H9 (cell line): Measurements from ENCODE around the gene ATP2B2. TPM values are rescaled to one million over a fixed set of nuclear protein-coding genes. Genes with fewer than 3 reads are reported as not detected.

ENCODE experiments used
- DNase-seq: peaks from one replicate; pipeline ENCODE4 v3.0.0-alpha.2; 2017
- H2AFZ ChIP-seq: one replicate; pipeline ENCODE4 v1.6.1; 2013; ENCODE audit warnings: mild to moderate bottlenecking, low read length, control low read depth, moderate library complexity
- H2AK5ac ChIP-seq: 2 replicates; pipeline ENCODE4 v1.6.1; 2013; ENCODE audit warnings: low read length, control low read depth, mixed read lengths; ENCODE audit not compliant: insufficient read length
- H2BK120ac ChIP-seq: one replicate; pipeline ENCODE4 v1.6.1; 2013; ENCODE audit warnings: low read depth, mild to moderate bottlenecking, low read length, control low read depth, inconsistent platforms; ENCODE audit not compliant: poor library complexity, severe bottlenecking
- H2BK12ac ChIP-seq: 2 replicates; pipeline ENCODE4 v1.6.1; 2013; ENCODE audit warnings: low read length, control low read depth, mixed read lengths, low read depth; ENCODE audit not compliant: insufficient read length
- H2BK15ac ChIP-seq: 2 replicates; pipeline ENCODE4 v1.6.1; 2013; ENCODE audit warnings: low read depth, low read length, control low read depth
- H2BK20ac ChIP-seq: one replicate; pipeline ENCODE4 v1.6.1; 2013; ENCODE audit warnings: low read depth, mild to moderate bottlenecking, low read length, control low read depth, inconsistent platforms; ENCODE audit not compliant: poor library complexity, severe bottlenecking
- H2BK5ac ChIP-seq: 2 replicates; pipeline ENCODE4 v1.6.1; 2013; ENCODE audit warnings: low read length, control low read depth, mixed read lengths; ENCODE audit not compliant: insufficient read length
- H3K14ac ChIP-seq: 2 replicates; pipeline ENCODE4 v1.6.1; 2013; ENCODE audit warnings: low read length, control low read depth; ENCODE audit not compliant: insufficient read depth
- H3K18ac ChIP-seq: 2 replicates; pipeline ENCODE4 v1.6.1; 2013; ENCODE audit warnings: low read depth, mild to moderate bottlenecking, mixed read lengths, low read length, control low read depth; ENCODE audit not compliant: insufficient read length
- H3K23ac ChIP-seq: 2 replicates; pipeline ENCODE4 v1.6.1; 2013; ENCODE audit warnings: low read length, control low read depth, mixed read lengths, low read depth; ENCODE audit not compliant: insufficient read length
- H3K23me2 ChIP-seq: 2 replicates; pipeline ENCODE4 v1.6.1; 2013; ENCODE audit warnings: low read depth, mild to moderate bottlenecking, mixed read lengths, low read length, control low read depth; ENCODE audit not compliant: insufficient read length, poor library complexity, severe bottlenecking
- H3K27ac ChIP-seq: 2 replicates; pipeline ENCODE4 v1.5.1; 2013; ENCODE audit warnings: low read length, control low read depth, mixed read lengths, low read depth; ENCODE audit not compliant: insufficient read length
- H3K27me3 ChIP-seq: 2 replicates; pipeline ENCODE4 v1.6.1; 2013; ENCODE audit warnings: low read length, control low read depth, inconsistent platforms; ENCODE audit not compliant: insufficient read depth
- H3K4ac ChIP-seq: 2 replicates; pipeline ENCODE4 v1.6.1; 2013; ENCODE audit warnings: low read depth, mild to moderate bottlenecking, control low read depth, inconsistent platforms, low read length, moderate library complexity
- H3K4me1 ChIP-seq: 2 replicates; pipeline ENCODE4 v1.6.1; 2013; ENCODE audit warnings: low read length, control low read depth, inconsistent platforms; ENCODE audit not compliant: insufficient read depth
- H3K4me2 ChIP-seq: 2 replicates; pipeline ENCODE4 v1.6.1; 2013; ENCODE audit warnings: low read length, control low read depth, mixed read lengths; ENCODE audit not compliant: insufficient read length, insufficient read depth
- H3K56ac ChIP-seq: 2 replicates; pipeline ENCODE4 v1.6.1; 2013; ENCODE audit warnings: low read depth, mild to moderate bottlenecking, mixed read lengths, low read length, control low read depth; ENCODE audit not compliant: insufficient read length
- H3K79me1 ChIP-seq: 2 replicates; pipeline ENCODE4 v1.6.1; 2013; ENCODE audit warnings: low read depth, mild to moderate bottlenecking, moderate library complexity, low read length, control low read depth, inconsistent platforms; ENCODE audit not compliant: insufficient read depth, poor library complexity, severe bottlenecking
- H3K79me2 ChIP-seq: 2 replicates; pipeline ENCODE4 v1.6.1; 2013; ENCODE audit warnings: low read length, control low read depth, inconsistent platforms; ENCODE audit not compliant: insufficient read depth
- H3K9ac ChIP-seq: 2 replicates; pipeline ENCODE4 v1.6.1; 2013; ENCODE audit warnings: low read length, control low read depth, mixed read lengths; ENCODE audit not compliant: insufficient read length; ENCODE audit errors: extremely low read depth
- H3K9me3 ChIP-seq: one replicate; pipeline ENCODE4 v1.6.1; 2013; ENCODE audit warnings: low read depth, low read length, inconsistent platforms; ENCODE audit not compliant: control insufficient read depth
- H3T11ph ChIP-seq: one replicate; pipeline ENCODE4 v1.6.1; 2013; ENCODE audit warnings: mild to moderate bottlenecking, low read length, control low read depth, inconsistent platforms
- H4K20me1 ChIP-seq: one replicate; pipeline ENCODE4 v1.6.1; 2013; ENCODE audit not compliant: control insufficient read depth, insufficient read length, insufficient read depth
- H4K5ac ChIP-seq: 2 replicates; pipeline ENCODE4 v1.6.1; 2013; ENCODE audit warnings: low read depth, mild to moderate bottlenecking, mixed read lengths, low read length, control low read depth; ENCODE audit not compliant: insufficient read length
- H4K8ac ChIP-seq: replicated peaks from 2 replicates; pipeline ENCODE4 v1.6.1; 2013; ENCODE audit warnings: low read length, control low read depth, mixed read lengths, low read depth; ENCODE audit not compliant: insufficient read length
- H4K91ac ChIP-seq: 2 replicates; pipeline ENCODE4 v1.6.1; 2013; ENCODE audit warnings: low read depth, mild to moderate bottlenecking, moderate library complexity, mixed read lengths, low read length, control low read depth; ENCODE audit not compliant: insufficient read length
- H3K27ac Mint-ChIP-seq, 3 experiments: 2 replicates in 2 of 3; 3 replicates in 1 of 3; pipeline ENCODE4 v1.8.0; 2020 to 2021; ENCODE audit warnings: mixed read lengths in 3 of 3, mild to moderate bottlenecking in 1 of 3, moderate library complexity in 1 of 3
- H3K27me3 Mint-ChIP-seq: 2 replicates; pipeline ENCODE4 v1.8.0; 2021; ENCODE audit warnings: low read depth, mild to moderate bottlenecking, moderate library complexity, mixed read lengths
- H3K36me3 Mint-ChIP-seq, 3 experiments: 2 replicates in 2 of 3; 3 replicates in 1 of 3; pipeline ENCODE4 v1.8.0; 2020 to 2021; ENCODE audit warnings: low read depth in 3 of 3, mixed read lengths in 3 of 3; ENCODE audit not compliant: insufficient read depth in 1 of 3
- H3K4me1 Mint-ChIP-seq, 2 experiments: 2 replicates each; pipeline ENCODE4 v1.8.0; 2020; ENCODE audit warnings: mixed read lengths in 2 of 2
- H3K4me3 Mint-ChIP-seq, 2 experiments: 2 replicates in 1 of 2; 3 replicates in 1 of 2; pipeline ENCODE4 v1.8.0; 2020 to 2021; ENCODE audit warnings: mild to moderate bottlenecking in 2 of 2, mixed read lengths in 2 of 2, moderate library complexity in 1 of 2
- H3K9me3 Mint-ChIP-seq, 2 experiments: 2 replicates in 1 of 2; 3 replicates in 1 of 2; pipeline ENCODE4 v1.8.0; 2020; ENCODE audit warnings: mild to moderate bottlenecking in 2 of 2, mixed read lengths in 2 of 2, moderate library complexity in 1 of 2
- CTCF ChIP-seq: fragments of 200-600 bp; sonication (generic); conservative IDR thresholded peaks from 3 replicates; pipeline ENCODE4 v1.8.0; 2021; ENCODE audit warnings: antibody characterized with exemption, mild to moderate bottlenecking
- WGBS: extraction: QIAGEN DNeasy Blood & Tissue Kit; methylation state at CpG from one replicate; pipeline ENCODE4 v1.1.7; 2013; ENCODE audit warnings: missing lambda C conversion rate, low lambda C conversion rate, mixed read lengths; ENCODE audit not compliant: insufficient read length; ENCODE audit errors: extremely low coverage; 5-methylcytosine and 5-hydroxymethylcytosine counted together
- total RNA-seq: library from RNA; stranded (reverse); gene quantifications from 2 replicates; pipeline ENCODE4 v1.2.1, GENCODE V29; 2021

The ATP2B2 gene
- total RNA-seq, 1 experiment from 2014 or later: 0.33 TPM

DNA sequence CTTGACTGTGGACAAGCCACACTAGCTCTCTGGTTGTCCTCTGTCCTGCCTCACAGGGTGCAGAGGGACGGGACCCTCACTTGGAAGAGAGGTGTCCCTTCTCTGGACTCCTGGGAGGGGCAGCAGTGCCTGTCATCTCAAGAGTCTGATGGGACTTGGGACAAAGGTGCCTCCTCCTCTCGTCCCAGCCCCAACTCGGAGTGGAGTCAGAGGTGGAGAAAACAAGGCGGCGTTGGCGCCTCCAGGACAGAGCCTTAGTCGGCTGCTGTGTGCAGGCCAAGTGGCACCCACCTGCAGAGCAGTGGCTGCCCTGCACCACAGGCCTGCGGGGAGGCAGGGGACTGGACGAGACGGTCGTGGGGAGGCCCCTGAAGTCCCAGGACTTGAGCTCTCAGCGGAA lies 175.1 kb downstream of the ATP2B2 start:
- Histone ChIP-seq H3K18ac (no peak overlapping the region), H3K14ac (no peak overlapping the region), H2AFZ (no peak overlapping the region), H3K4ac (no peak overlapping the region), H3K9ac (no peak overlapping the region), H2BK15ac (no peak overlapping the region), H3K23me2 (no peaks in the 10 kb centered on the region), H4K91ac (no peak overlapping the region), H3K4me1 (no peaks in the 10 kb centered on the region; the same call in 1 of the 2 replicates), H2AK5ac (no peak overlapping the region), H3K27ac (no peak overlapping the region), H4K8ac (no peak overlapping the region), H2BK5ac (no peak overlapping the region), H2BK12ac (no peak overlapping the region), H4K5ac (no peak overlapping the region), H3T11ph (no peak overlapping the region), H3K56ac (no peak overlapping the region), H4K20me1 (no peaks in the 10 kb centered on the region), H3K79me2 (no peaks in the 10 kb centered on the region), H2BK20ac (no peak overlapping the region), H3K9me3 (no peaks in the 10 kb centered on the region), H3K79me1 (no peaks in the 10 kb centered on the region), H3K4me2 (no peak overlapping the region), H2BK120ac (no peak overlapping the region), H3K23ac (no peak overlapping the region), H3K27me3 (no peaks in the 10 kb centered on the region)
- H3K36me3 Mint-ChIP-seq: no peaks in the 10 kb centered on the region
- H3K9me3 Mint-ChIP-seq: no peaks in the 10 kb centered on the region
- H3K27ac Mint-ChIP-seq: no peak overlapping the region; a peak in 1 of 7 replicates
- peak; percentile 25 for DNase-seq
- no CpG with 5 or more reads among the region's 12 CpGs for WGBS
- no peak overlapping the region for H3K4me3 Mint-ChIP-seq
- H3K27me3 Mint-ChIP-seq: peaks cover 62% of the 10 kb centered on the region
- peaks cover 7 to 19% of the 10 kb centered on the region in 2 experiments for H3K4me1 Mint-ChIP-seq
- no peak for TF ChIP-seq CTCF
